Left cardiac atrium (tissue), 2 donors: Measurements from ENCODE around the gene TM2D1. TPM values are rescaled to one million over a fixed set of nuclear protein-coding genes. Genes with fewer than 3 reads are reported as not detected.

ENCODE experiments used
- total RNA-seq, 2 donors: library from RNA; stranded (reverse); fragmentation: NEBNext Ultra II Directional; extraction: Animal tissue kit (Norgen Biotek cat#: 25700); gene quantifications; one replicate each; pipeline ENCODE4 v1.2.1, GENCODE V29; 2021
- donor health status: DM: no; HTN: yes; CAD: no; lungs with severe emphysema.
- donor health status: DM: yes; HTN: yes; CAD: no.

TM2D1 gene
- total RNA-seq, 2 donors from 2014 or later = 34.0 to 40.3 TPM

Other genes with a start within 250 kb of the TM2D1 start
- gene PATJ, start 17.3 kb upstream of the TM2D1 start, total RNA-seq = 10 to 100 TPM; 32.9 to 58.6 TPM